Stromal cell of bone marrow (primary cell): Measurements from ENCODE around the gene PDZD2.
"Not testable (repeated sequence)": the region's sequence is repeated elsewhere in the genome, so short reads cannot be mapped to it uniquely, and the experiment has no call there.

Source experiments
- DNase-seq: peaks from one replicate; pipeline ENCODE4 v3.0.0-alpha.2; 2012; ENCODE audit warnings: low read depth

PDZD2 gene

GRCh38 chr5:31934156-31934555, 295.2 kb downstream of the PDZD2 start:
- no peak for DNase-seq

DNA sequence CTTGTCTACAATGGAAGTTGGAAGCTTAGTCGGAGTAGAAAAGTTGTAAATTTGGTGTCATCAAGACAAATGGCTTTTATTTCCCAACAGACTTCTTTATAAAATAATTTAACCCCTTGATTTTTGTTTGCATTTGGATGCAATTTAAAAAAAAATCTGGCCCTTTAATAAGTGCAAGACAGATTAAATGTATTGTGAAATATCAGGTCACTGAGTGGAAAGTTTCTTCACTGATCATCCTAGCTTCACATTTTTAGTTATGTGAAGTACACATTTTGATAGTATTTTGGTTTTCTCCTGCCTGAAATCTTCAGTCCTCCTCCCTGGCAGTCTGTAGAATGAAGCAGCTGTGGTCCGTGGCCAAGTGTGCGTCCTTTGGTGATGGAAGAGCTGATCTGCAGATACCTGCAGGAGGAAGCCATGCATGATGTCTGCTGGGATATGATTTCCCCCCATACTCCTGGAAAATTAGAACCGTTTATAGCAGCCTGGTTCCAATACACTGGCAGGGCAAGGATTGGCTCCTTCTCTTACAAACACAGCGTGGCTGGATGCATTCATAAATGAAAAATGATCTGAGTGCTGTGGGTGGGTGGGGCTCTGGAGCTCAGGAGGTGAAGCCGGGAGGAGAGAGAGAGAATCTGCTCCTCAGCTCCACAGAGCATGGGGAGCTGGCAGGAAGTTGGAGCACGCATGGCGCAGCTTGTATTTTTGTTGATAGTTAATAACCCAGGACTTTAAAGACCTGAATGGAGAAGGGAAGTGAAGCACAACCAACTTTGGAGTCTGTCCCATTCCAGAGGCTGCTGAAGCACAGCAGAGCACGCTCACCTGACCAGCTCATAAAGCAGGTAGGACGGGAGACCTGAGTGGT, 296.8 kb downstream of the PDZD2 start:
- DNase-seq: no peak

- no peak for DNase-seq
Observed at GRCh38 chr5:31936683-31937082, 297.8 kb downstream of the PDZD2 start.

DNA sequence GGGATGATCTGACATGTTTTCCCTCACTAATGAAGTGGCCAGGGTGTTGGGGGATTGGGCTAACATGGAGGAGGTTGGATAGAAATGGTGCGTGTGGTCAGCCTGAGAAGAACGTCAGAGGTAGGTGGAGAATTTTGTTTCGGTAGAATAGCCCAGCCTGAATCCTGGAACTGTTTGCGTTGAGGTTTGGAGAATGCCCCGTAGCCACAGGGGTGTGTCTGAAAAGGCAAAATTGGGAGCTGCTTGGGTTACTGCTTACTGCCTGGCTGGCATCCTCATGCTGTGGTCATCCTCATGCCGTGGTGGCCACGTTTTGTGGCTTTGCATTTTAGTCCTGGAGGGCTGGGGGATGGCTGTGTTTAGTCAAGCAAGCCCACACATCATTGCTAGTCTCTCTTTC, 298.3 kb downstream of the PDZD2 start:
- DNase-seq: no peak

GRCh38 chr5:31937703-31938102, 298.8 kb downstream of the PDZD2 start:
- DNase-seq: no peak

DNA sequence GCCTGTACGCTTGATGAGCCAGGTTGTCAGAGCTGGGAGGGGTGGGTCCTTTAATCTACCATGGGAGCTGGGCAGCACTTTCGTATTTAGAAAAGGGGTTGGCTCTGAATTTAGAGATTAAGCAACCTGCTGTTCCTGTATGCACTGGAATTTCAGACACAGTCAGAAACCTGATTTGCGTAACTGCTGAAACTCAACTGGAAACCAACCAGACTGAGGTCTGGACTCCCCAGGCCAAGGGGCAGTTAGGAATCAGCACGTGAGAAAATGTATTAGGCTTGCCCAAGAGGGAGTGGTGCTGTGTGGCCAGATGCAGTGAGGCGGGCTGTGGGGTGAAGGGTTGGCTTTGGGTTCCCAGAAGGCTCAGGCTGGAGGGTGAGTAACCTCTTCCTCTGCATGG, 300.2 kb downstream of the PDZD2 start:
- no peak for DNase-seq

- no peak for DNase-seq
Observed at GRCh38 chr5:31941151-31941755, 302.3 kb downstream of the PDZD2 start.

- no peak for DNase-seq
Observed at GRCh38 chr5:31942546-31942945, 303.6 kb downstream of the PDZD2 start.

- DNase-seq: no peak
Observed at GRCh38 chr5:31944684-31945445, 305.9 kb downstream of the PDZD2 start.

DNA sequence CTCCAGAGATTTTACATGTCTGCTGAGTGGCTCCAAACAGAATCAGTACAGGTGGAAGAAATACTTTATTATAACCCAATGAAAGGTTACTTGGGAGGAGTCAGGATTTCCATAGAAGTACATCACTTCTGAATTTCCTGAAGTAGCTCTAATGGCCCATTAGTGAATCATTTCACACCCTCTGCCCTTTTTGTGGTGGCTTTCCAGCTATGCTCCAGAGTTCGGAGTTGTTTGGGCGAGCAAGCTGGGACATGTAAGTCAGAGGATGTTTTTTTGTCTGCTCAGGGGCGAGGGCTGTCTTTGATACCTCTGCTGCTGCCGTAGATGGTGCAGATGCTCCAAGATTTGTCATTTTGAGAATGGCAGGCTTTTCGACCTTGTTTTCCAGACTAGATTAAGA, 309.1 kb downstream of the PDZD2 start:
- no peak for DNase-seq

DNA sequence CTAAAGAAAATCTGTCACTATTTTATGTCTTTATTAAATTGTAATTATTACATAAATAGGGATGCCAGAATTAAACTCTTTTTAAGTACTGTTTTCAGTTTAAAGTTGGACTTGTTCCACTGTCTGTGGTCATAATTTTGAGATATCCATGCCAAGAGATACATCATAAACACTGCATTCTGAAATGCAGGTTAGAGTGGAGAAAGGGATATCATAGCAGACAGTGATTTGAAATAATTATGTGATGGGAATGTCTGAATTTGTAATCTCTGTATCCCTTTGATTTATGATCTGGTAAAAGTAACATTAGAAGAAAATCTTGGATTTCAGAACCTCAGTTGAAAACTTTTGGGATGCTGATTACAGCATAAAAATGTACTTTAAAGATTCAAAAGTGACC, 313.1 kb downstream of the PDZD2 start:
- DNase-seq: no peak

DNA sequence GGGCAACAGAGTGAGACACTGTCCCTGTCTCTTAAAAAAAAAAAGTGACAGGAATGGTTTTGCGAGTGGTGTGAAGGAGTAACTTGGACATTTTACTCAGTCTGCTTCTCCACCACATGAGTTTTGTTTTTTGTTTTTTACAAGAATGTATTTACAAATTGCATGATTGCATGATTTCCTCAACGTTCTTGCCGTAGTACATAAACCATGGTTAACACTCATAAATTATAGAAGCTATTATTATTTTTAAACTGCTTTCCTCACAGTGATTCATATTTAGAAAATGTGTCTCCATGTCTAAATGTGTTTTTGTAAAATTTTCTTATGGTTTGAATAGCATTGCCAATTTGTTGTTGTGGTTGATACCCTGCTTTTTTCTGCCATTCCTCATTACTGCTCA, 315.2 kb downstream of the PDZD2 start:
- DNase-seq: no peak

DNA sequence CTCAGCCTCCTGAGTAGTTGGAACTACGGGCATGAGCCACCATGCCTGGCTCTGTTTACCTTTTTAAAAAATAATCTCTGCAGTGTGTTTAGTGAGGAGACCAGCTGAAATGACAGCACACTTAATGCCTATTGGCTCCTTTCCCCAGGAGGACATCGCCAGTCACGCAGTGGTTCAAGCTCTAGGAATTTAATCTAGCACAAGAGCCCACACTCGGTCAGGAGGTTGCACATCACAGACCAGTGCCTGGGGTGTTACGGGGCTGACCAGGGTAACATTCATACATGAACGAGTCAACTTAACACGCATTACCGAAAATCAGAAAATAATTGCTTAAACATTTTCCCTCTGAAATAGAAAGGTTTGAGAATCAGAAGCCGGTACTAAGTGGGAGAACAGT, 318.2 kb downstream of the PDZD2 start:
- no peak for DNase-seq

DNA sequence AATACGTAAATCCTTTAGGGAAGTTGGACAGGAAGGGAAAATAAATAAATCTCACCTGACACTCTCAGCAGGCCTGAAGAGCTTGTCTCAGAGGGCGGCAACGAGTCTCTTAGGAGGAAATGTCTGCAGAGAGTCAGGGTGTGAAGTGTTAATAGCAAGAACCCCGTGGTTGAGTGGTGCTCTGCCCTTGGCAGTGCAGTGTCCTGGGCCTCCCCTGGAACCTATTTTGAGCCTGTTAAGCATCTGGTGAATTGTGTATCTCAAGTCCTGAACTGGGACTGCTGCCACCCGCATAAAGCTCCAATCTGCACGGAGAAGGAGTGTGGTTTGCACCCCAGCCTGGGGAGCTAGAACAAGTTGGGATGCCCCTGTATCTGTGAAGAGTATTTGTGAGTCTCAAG, 323.4 kb downstream of the PDZD2 start:
- no peak for DNase-seq

DNA sequence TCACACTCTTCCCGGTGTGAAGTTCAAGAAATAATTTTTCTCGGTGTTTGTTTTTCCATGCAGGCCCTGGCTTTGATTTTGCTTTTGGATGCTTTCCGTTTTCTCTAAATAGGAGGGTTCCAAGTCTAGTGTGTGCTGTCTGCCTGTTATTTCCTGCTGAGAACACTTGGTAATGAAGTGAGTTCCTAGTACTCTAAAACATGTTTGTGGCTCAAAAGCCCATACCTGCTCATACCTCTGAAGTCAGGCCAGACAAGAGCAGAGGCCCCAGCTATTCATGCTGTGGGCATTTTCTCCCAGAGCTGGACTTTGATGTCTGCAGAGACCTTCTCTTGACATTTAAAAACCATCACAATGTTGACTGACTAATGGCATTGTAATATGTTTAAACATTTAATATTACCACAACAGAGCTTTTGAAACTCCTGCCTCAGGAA, 324.0 kb downstream of the PDZD2 start:
- DNase-seq: no peak

GRCh38 chr5:31963358-31964006, 324.6 kb downstream of the PDZD2 start:
- DNase-seq: no peak

DNA sequence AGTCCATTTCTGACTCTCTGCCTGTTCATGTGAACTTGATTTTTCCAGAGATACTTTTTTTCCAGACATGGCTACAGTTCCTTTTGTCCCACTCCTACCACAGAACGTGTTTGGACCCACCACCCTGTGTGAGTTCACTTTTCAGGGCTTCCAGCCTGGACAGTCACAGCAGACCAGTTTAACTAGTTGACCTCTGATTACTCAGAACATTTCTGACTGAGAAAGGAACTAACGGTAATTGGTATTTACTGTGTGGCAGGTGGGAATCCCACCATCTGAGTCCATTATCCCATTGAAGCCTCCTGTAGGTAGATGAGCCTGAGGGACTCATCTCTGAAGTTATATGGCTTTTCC, 325.1 kb downstream of the PDZD2 start:
- no peak for DNase-seq

DNA sequence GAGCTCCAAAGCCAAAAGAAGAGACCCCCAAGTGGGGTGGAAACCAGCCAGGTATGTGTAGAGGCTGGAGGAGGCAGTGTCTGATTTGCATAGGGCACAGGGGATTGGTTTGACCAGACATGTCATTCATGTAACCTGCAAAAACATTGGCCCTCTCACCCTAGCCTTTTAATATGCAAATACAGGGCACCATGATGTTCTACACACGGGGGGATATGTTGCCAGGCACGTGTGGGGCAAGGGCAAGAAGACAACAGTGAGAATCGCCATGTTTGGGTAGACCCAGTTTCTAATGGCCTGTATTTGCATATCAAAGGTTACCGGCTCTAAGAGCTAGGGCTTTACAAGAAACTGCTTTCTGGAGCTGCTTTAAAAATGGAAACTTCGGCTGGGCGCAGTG, 326.3 kb downstream of the PDZD2 start:
- no peak for DNase-seq

GRCh38 chr5:31966936-31967335, 328.0 kb downstream of the PDZD2 start:
- DNase-seq: no peak

GRCh38 chr5:31967461-31967860, 328.5 kb downstream of the PDZD2 start:
- no peak for DNase-seq

DNA sequence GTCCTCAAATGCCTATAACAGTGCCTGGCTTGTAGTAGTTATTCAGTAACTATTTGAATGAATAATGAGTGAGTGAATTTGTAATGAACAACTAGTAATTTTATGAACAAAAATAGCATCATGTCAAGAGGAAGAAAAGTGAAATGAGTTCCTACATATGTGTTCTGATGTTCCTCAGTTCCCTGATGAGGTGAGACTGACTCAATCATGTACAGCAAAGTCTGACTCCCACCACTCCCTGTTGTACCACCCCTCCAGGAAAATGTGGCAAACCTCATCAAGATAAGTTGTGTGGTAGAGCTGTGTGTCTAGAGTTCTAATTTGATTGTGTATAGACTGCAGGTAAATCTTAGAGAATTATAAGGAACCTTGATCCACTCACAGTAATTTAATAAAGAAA, 333.6 kb downstream of the PDZD2 start:
- no peak for DNase-seq

GRCh38 chr5:31975189-31975612, 336.3 kb downstream of the PDZD2 start:
- DNase-seq: not testable (repeated sequence)

DNA sequence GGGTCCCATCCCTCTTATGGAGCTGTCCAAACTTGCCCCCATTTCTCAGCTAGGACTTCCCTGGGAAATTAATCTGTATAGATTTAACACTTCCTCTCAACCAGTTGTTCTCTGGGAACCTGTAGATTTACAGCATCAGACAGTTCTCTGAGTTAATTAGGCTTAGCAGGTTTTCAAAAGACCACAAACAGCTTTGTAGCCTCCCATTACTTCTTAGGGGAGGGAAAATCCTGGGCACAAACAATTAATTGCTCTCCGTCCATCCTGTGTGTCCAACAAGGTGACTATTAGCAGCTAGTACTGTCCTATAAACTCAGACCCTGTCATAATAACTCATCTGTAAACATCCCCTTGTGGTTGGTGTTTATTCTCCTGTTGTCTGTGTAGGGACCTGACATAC, 337.2 kb downstream of the PDZD2 start:
- no peak for DNase-seq
